Lung (tissue), 12 donors: ENCODE data around the gene LMTK3. TPM values are rescaled to one million over a fixed set of nuclear protein-coding genes. Genes with fewer than 3 reads are reported as not detected.

Source experiments
- ATAC-seq: fragments of 200-7000 bp; cut with Tn5 transposase; one replicate; pipeline ENCODE4 v1.9.1; 2020; ENCODE audit warnings: moderate number of reproducible peaks; ENCODE audit not compliant: insufficient read depth, low FRiP score
- DNase-seq, 3 donors: peaks; one replicate each; pipeline ENCODE4 v3.0.0-alpha.2; 2013 to 2017
- H3K27ac ChIP-seq, 2 donors: one replicate each; pipeline ENCODE4 v1.5.1; 2013; ENCODE audit warnings: mild to moderate bottlenecking in 2 of 2, moderate library complexity in 2 of 2, control low read depth in 1 of 2, inconsistent platforms in 1 of 2, low read depth in 1 of 2, low read length in 1 of 2
- H3K27me3 ChIP-seq, 3 donors: one replicate each; pipeline ENCODE4 v1.5.1; 2013; ENCODE audit warnings: low read length in 2 of 3; ENCODE audit not compliant: control insufficient read depth in 3 of 3, insufficient read depth in 3 of 3
- H3K36me3 ChIP-seq, 4 donors: one replicate each; pipeline ENCODE4 v1.5.1; 2013; ENCODE audit warnings: low read length in 4 of 4, mild to moderate bottlenecking in 1 of 4, moderate library complexity in 1 of 4; ENCODE audit not compliant: control insufficient read depth in 4 of 4, insufficient read depth in 4 of 4
- H3K4me1 ChIP-seq, 5 donors: one replicate each; pipeline ENCODE4 v1.5.1; 2013; ENCODE audit warnings: low read length in 5 of 5, mild to moderate bottlenecking in 2 of 5, moderate library complexity in 1 of 5; ENCODE audit not compliant: control insufficient read depth in 5 of 5, insufficient read depth in 5 of 5
- H3K4me3 ChIP-seq: one replicate; pipeline ENCODE4 v1.5.1; 2013; ENCODE audit warnings: mild to moderate bottlenecking, control low read depth, moderate library complexity
- H3K9ac ChIP-seq, 2 donors: one replicate each; pipeline ENCODE4 v1.5.1; 2013; ENCODE audit warnings: low read length in 2 of 2, control low read depth in 1 of 2; ENCODE audit not compliant: insufficient read depth in 1 of 2
- H3K9me3 ChIP-seq, 4 donors: one replicate each; pipeline ENCODE4 v1.5.1; 2013; ENCODE audit warnings: low read length in 3 of 4, mild to moderate bottlenecking in 1 of 4, moderate library complexity in 1 of 4; ENCODE audit not compliant: control insufficient read depth in 4 of 4, insufficient read depth in 3 of 4
- WGBS, 2 donors: extraction: QIAGEN DNeasy Blood & Tissue Kit; methylation state at CpG; one replicate each; pipeline ENCODE4 v1.1.7; 2013; 5-methylcytosine and 5-hydroxymethylcytosine counted together
- polyA plus RNA-seq, 2 donors: library from polyadenylated mRNA; stranded (reverse); fragments of 200-250 nt; gene quantifications; one replicate each; pipeline ENCODE4 v1.2.1, GENCODE V29; 2013
- total RNA-seq, 2 donors: library from RNA; depleted of rRNA in 1 of 2; stranded (reverse); fragments of >200 nt in 1 of 2; gene quantifications; one replicate each; pipeline ENCODE4 v1.2.1, GENCODE V29; 2014 to 2021
- TF ChIP-seq, protein P1 (sequence below): IDR thresholded peaks from 2 replicates; pipeline ENCODE4 v1.5.1; 2012; ENCODE audit warnings: mild to moderate bottlenecking; ENCODE audit errors: control extremely low read depth, extremely low read depth
- donor health status: control.
- donor health status: control.
- donor health status: Bipolar disorder and iron deficiency.
- donor health status: healthy.
- donor health status: DM: yes; HTN: yes; CAD: no.

LMTK3 gene
- total and polyA plus RNA-seq, 4 donors, result 1.9 to 10.7 (median 4.8) TPM

DNA sequence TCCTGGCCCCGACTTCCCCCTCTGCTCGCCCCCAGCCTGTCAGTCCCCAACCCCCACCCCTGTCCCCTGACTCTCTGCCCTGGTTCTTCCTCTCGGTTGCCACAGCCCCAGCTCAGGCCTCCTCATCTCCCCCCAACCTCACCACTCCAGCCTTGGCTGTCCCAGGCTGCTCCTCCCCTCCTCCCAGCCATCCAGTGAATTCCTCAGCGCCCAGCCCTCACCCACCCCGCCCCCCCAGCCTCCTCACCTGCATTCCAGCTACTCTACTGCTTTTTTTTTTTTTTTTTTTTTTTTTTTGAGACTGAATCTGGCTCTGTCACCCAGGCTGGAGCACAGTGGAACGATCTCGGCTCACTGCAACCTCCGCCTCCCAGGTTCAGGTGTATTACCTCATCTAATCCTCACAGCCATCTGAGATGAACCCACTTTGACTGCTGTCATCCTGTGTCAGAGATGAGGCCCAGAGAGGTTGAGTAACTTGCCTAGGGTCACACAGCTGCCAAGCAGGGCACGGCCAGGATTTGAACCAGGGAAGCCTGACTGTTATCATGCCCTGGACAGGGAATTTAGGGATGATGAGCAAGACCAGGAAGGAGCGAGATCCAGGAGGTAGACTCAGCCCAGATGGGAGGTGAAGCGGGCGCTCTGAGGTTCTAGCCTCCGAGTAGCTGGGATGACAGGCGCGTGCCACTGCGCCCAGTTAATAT, 42.9 kb upstream of the LMTK3 start:
- peaks cover 0 to 6% (median 0%) of the 10 kb centered on the region in 4 donors for H3K9me3 ChIP-seq
- no peak overlapping the region for H3K9ac ChIP-seq
- peak overlapping the region in 1 of 2 donors; percentile 52 for H3K27ac ChIP-seq
- DNase-seq (peak; percentile 57 to 76 (median 74)), ATAC-seq (no peak)
- H3K36me3 ChIP-seq, result no peaks in the 10 kb centered on the region
- H3K4me3 ChIP-seq, result no peak overlapping the region
- 63 to 66% methylated on average over 15 to 16 of the region's 16 CpGs for WGBS, 2 donors
- no peaks in the 10 kb centered on the region for H3K27me3 ChIP-seq
- peaks cover 0 to 6% (median 2%) of the 10 kb centered on the region in 5 donors for H3K4me1 ChIP-seq
- TF ChIP-seq, protein P1, sequence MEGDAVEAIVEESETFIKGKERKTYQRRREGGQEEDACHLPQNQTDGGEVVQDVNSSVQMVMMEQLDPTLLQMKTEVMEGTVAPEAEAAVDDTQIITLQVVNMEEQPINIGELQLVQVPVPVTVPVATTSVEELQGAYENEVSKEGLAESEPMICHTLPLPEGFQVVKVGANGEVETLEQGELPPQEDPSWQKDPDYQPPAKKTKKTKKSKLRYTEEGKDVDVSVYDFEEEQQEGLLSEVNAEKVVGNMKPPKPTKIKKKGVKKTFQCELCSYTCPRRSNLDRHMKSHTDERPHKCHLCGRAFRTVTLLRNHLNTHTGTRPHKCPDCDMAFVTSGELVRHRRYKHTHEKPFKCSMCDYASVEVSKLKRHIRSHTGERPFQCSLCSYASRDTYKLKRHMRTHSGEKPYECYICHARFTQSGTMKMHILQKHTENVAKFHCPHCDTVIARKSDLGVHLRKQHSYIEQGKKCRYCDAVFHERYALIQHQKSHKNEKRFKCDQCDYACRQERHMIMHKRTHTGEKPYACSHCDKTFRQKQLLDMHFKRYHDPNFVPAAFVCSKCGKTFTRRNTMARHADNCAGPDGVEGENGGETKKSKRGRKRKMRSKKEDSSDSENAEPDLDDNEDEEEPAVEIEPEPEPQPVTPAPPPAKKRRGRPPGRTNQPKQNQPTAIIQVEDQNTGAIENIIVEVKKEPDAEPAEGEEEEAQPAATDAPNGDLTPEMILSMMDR, result no peak

DNA sequence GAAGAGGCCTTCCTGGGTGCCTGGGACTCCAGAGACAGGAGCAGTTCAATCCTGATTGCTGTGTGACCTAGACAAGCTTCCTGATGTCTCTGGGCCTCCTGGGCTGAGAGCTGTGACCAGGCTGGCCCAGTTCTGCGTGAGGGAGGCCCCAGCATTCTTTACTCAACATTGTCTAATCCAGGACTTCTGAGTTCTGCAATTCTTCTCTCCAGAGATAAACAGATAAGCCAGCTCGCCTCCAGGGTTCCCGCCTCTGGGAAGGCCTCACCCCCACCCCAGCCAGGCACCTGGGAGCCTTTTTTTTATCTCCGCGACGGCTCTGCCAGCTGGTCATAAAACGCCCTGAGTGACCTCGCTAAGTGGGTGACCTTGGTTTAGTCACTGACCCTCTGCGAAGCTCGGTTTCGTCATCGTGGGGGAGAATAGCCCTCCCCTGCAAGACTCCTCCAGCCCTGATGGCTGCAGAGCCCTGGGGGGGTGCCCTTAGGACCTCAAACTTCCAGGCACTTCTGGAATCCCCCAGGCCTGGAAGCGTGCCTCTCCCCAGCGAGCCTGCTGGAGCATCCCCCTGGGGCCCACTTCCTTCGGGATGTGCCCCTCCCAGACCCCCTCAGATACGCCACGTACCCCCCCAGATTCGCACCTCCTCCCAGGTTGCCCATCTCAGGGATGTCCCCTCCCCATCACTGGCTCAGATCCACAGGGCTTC, 42.2 kb upstream of the LMTK3 start:
- Histone ChIP-seq H3K36me3 (no peaks in the 10 kb centered on the region), H3K9me3 (peaks cover 0 to 6% (median 0%) of the 10 kb centered on the region in 4 donors), H3K27me3 (no peaks in the 10 kb centered on the region), H3K4me1 (peaks cover 0 to 6% (median 2%) of the 10 kb centered on the region in 5 donors), H3K9ac (no peak overlapping the region), H3K27ac (peak overlapping the region in 1 of 2 donors; percentile 28), H3K4me3 (no peak overlapping the region)
- ATAC-seq (no peak), DNase-seq (peak in 1 of 3 donors; percentile 18)
- 29 to 35% methylated on average over 18 of the region's 18 CpGs for WGBS, 2 donors
- TF ChIP-seq, protein P1, result no peak

DNA sequence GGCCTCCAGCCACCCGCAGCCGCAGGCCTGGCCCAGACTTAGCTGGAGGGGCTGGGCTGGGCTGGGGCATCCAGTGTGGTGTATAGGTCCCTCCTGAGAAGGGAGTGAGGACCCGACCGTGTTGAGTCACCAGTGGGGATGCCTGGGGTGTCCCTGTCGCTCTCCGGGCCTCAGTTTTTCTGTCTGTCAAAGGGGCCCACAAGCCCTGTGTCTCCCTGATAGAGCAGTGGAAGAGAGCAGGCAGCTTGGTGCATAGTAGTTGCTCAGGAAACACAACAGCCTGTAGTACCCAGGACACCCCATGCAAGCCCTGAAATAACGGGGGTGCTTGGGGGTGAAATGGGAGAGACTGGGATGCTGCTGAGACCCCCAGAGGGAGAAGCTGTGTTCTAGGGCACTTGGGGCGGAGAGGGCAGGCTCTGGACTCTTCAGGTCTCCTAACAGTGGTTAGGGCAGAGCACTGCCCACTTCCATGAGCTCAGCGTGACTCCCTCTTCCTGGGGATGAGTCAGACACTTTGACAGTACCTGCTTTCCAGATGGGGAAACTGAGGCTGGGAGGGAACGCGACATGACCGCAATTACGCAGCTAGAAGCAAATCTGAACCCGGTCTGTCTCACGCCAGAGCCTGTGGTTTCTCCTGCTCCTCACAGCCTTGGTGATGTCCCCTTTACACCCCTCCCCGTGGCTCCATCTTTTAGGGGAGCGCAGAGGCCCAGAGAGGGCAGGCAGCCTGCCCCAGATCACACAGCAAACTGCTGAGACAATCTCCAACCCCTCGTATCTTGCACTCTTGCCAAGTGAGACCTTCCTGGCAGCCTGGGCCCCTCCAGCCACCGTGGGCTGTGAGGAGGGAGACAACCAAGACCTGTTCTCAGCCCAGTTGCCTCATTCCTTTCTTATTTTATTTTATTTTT, 41.0 kb upstream of the LMTK3 start:
- Histone ChIP-seq H3K27me3 (no peaks in the 10 kb centered on the region), H3K9me3 (peaks cover 0 to 3% (median 0%) of the 10 kb centered on the region in 4 donors), H3K36me3 (no peaks in the 10 kb centered on the region), H3K4me1 (peaks cover 0 to 6% (median 0%) of the 10 kb centered on the region in 5 donors), H3K4me3 (no peak overlapping the region), H3K27ac (no peak overlapping the region), H3K9ac (no peak overlapping the region)
- DNase-seq, result no peak
- ATAC-seq, result no peak
- TF ChIP-seq, protein P1, result no peak
- 77 to 82% methylated on average over 19 of the region's 19 CpGs for WGBS, 2 donors
